ENCODE measurements around the gene ZNF575.

Gene ZNF575, protein sequence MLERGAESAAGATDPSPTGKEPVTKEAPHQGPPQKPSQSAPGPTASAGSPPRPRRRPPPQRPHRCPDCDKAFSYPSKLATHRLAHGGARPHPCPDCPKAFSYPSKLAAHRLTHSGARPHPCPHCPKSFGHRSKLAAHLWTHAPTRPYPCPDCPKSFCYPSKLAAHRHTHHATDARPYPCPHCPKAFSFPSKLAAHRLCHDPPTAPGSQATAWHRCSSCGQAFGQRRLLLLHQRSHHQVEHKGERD

DNA sequence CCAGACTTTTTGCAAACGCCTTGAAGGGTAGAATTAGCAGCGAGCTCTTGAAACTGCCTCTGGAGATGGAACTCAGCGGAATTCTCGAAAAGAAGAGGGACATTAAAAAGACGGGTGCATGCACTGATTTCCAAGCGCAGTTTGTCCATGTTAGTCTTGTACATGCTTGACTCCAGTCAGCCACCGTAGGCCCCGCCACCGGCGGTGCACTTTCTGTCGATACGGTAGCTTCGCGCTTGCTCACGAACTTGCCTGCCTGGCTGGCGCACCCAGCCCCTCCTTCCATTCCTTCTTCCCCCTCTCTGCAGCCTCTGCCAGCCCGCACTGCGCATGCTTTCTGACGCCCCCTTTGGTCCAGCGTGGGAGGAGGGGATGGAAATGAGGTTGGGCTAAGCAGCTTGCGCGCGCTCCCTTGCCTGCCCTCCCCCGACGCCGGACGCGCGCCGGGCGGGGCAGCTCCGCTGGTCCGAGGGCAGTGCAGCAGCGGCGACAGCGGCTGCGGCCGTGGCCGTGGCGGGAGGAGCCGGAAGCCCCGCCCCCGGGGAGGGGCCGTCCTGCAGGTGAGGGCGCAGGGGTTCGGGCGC, at the start of gene ZNF575:
TSS of gene ZNF575 (plus strand) at position 227 of the 584 bp plus-strand sequence. CDS start 1,235 bp downstream, outside the sequence.
- Mint-ChIP-seq H3K9me3 (no peaks in the 10 kb centered on the region), H3K4me1 (ENCODE audit: low read depth) (peaks cover 27% of the 10 kb centered on the region), H3K27ac (peak within 1 kb of the TSS; percentile 92), H3K36me3 (ENCODE audit: low read depth) (peaks cover 8% of the 10 kb centered on the region), H3K27me3 (no peaks in the 10 kb centered on the region), H3K4me3 (peak within 1 kb of the TSS; percentile 88)

DNA sequence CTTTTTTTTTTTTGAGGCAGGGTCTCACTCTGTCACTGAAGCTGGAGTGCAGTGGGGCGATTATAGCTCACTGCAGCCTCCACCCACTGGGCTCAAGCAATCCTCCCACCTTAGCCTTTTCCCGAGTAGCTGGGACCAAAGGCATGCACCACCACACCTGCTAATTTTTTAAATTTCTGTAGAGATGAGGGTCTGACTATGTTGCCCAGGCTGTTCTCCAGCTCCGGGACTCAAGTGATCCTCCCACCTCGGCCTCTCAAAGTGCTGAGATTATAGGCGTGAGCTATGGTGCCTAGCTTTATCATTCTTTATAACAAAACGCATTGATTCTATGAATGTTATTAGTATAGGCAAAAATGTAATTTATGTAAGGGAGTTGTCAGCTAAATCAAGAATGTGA, 49.7 kb upstream of the ZNF575 start:
- Mint-ChIP-seq H3K4me1 (ENCODE audit: low read depth) (no peaks in the 10 kb centered on the region), H3K27ac (no peak overlapping the region), H3K27me3 (no peaks in the 10 kb centered on the region), H3K9me3 (no peaks in the 10 kb centered on the region), H3K36me3 (ENCODE audit: low read depth) (peaks cover under 1% of the 10 kb centered on the region), H3K4me3 (no peak overlapping the region)

DNA sequence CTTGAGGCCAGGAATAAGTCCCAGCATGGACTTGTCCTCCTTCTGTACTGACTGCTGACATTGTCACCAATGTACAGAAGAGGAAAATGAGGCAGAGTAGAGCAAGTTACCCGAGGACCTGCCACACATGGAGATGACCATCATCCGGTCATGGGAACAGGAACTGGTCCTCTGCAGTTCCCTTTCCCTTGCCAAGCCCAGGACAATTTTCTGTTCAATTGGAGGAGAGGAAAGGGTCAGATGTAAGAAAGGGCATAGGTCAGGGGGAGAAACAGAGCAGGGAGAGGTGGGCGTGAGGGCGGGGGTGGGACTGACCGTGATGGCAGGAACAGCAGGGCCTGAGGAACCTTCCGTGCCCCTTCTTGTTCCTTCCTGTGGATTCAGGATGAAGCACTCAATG, 47.0 kb upstream of the ZNF575 start:
- no peak overlapping the region for H3K27ac Mint-ChIP-seq
- no peak overlapping the region for H3K4me3 Mint-ChIP-seq

DNA sequence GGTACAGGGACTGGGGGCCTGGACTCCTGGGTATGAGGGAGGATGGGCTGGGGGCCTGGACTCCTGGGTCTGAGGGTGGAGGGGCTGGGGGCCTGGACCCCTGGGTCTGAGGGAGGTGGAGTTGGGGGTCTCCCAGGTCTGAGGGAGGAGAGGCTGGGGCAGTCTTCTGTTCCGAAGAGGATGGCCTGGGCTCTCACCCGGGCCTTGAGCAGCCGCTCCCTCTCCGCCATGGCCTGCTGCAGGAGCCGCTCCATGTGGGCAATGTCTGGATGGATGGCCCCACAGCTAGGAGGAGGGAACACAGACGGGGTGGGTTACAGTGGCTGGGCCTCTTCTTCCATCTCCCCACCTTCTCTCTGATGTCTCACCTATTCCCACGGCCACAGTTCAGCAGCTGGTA, 46.6 kb upstream of the ZNF575 start:
- Mint-ChIP-seq H3K4me3 (no peak overlapping the region), H3K36me3 (ENCODE audit: low read depth) (no peaks in the 10 kb centered on the region), H3K27ac (no peak overlapping the region), H3K4me1 (ENCODE audit: low read depth) (peaks cover 12% of the 10 kb centered on the region), H3K27me3 (no peaks in the 10 kb centered on the region), H3K9me3 (no peaks in the 10 kb centered on the region)

More for the DNA sequence above, 47.0 kb upstream of the ZNF575 start:
- Mint-ChIP-seq H3K4me1 (ENCODE audit: low read depth) (peaks cover 12% of the 10 kb centered on the region), H3K9me3 (no peaks in the 10 kb centered on the region), H3K36me3 (ENCODE audit: low read depth) (no peaks in the 10 kb centered on the region), H3K27me3 (no peaks in the 10 kb centered on the region)

DNA sequence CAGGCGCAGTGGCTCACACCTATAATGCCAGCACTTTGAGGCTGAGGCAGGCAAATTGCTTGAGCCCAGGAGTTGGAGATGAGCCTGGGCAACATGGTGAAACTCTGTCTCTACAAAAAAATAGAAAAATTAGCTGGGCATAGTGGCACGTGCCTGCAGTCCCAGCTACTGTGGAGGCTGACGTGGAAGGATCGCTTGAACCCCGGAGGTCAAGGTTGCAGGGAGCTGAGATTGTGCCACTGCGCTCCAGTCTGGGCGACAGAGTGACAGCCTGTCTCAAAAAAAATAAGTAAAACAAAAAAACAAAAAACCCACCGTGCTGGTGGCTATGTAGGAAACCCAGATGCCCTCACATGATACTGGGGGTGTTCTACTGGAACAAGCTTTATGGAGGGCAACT, 44.8 kb upstream of the ZNF575 start:
- Mint-ChIP-seq H3K27ac (no peak overlapping the region), H3K4me1 (ENCODE audit: low read depth) (peaks cover 12% of the 10 kb centered on the region), H3K27me3 (no peaks in the 10 kb centered on the region), H3K9me3 (no peaks in the 10 kb centered on the region), H3K4me3 (no peak overlapping the region), H3K36me3 (ENCODE audit: low read depth) (no peaks in the 10 kb centered on the region)

DNA sequence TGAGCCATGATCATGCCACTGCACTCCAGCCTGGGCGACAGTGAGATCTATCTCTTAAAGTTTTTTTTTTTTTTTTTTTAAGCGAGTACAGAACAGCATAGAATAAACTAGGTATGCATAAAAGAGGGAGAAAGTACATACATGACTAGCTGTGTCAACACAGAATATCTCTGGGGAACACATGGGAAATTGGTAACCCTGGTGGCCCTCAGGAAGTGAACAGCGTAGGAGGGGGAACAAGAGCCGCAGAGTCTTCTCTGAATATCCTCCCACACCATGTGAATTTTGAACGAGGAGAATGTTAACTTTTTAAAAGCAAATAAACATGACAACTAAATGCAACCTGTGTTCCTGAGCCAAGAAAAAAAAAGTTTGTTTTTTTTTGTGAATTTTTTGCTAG, 43.7 kb upstream of the ZNF575 start:
- Mint-ChIP-seq H3K9me3 (no peaks in the 10 kb centered on the region), H3K4me3 (no peak overlapping the region), H3K27ac (no peak overlapping the region), H3K36me3 (ENCODE audit: low read depth) (no peaks in the 10 kb centered on the region), H3K4me1 (ENCODE audit: low read depth) (peaks cover 12% of the 10 kb centered on the region), H3K27me3 (no peaks in the 10 kb centered on the region)

DNA sequence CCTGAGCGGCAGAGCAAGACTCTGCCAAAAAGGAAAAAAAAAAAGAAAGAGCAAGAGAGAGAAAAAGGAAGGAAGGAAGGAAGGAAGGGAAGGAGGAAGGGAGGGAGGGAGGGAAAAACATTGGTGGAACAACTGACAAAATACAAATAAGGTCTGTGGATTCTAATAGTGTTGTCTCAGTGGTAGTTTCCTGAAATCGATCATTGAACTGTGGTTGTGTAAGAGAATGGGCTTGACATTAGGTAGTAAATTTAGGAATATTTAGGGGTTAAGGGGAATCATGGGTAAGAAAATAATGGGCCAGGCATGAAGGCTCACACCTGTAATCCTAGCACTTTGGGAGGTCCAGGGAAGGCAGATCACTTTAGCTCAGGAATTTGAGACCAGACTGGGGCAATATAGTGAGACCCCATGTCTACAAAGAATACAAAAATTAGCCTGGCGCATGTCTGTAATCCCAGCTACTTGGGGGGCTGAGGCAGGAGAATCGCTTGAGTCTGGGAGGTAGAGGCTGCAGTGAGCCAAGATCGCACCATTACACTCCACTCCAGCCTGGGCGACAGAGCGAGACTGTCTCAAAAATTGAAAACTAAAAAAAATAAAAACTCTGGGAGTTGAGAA, 42.9 kb upstream of the ZNF575 start:
- H3K4me3 Mint-ChIP-seq = no peak overlapping the region
- H3K36me3 Mint-ChIP-seq (ENCODE audit: low read depth) = no peaks in the 10 kb centered on the region
- H3K27me3 Mint-ChIP-seq = no peaks in the 10 kb centered on the region

DNA sequence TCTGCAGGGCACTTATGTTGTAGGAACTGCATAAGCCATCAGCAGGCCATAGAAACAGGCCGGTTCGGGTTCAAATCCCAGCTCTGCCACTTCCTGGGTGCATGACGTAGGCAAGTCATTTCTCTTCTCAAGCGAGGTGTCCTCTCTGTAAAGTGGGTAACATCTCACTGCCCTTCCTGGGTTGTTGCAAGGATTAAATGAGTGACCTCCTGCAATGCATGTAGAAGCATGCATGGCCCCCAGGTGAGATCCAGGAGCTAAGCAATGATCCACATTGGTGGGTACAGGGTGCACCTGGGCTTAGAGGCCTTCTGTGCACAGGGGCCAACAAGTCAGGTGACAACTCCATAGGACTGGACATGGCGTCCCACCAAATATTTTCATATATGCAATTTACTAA, 42.2 kb upstream of the ZNF575 start:
- Mint-ChIP-seq H3K27me3 (no peaks in the 10 kb centered on the region), H3K36me3 (ENCODE audit: low read depth) (peaks cover 3% of the 10 kb centered on the region), H3K4me1 (ENCODE audit: low read depth) (peaks cover 12% of the 10 kb centered on the region), H3K4me3 (no peak overlapping the region), H3K9me3 (no peaks in the 10 kb centered on the region), H3K27ac (no peak overlapping the region)

More for the DNA sequence above, 42.9 kb upstream of the ZNF575 start:
- no peak overlapping the region for H3K27ac Mint-ChIP-seq
- peaks cover 12% of the 10 kb centered on the region for H3K4me1 Mint-ChIP-seq (ENCODE audit: low read depth)
- no peaks in the 10 kb centered on the region for H3K9me3 Mint-ChIP-seq

DNA sequence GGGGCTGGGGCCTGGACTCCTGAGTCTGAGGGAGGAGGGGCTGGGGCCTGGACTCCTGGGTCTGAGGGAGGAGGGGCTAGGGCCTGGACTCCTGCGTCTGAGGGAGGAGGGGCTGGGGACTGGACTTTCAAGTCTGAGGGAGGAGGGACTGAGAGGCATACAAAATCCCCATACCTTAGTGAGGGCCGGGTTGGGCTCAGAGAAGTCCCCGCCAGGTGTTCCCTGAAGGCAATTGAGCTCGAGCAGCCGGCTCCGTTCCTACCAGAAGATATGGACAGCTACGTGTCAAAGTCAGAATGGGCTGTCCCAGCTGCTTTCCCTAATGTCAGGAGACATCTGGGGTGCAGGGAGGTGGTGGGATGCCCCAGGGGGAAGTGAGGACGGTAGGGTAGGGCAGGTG, 37.9 kb upstream of the ZNF575 start:
- Mint-ChIP-seq H3K36me3 (ENCODE audit: low read depth) (peaks cover 9% of the 10 kb centered on the region), H3K4me1 (ENCODE audit: low read depth) (peaks cover 1% of the 10 kb centered on the region), H3K27ac (no peak overlapping the region), H3K9me3 (no peaks in the 10 kb centered on the region), H3K27me3 (no peaks in the 10 kb centered on the region), H3K4me3 (no peak overlapping the region)

DNA sequence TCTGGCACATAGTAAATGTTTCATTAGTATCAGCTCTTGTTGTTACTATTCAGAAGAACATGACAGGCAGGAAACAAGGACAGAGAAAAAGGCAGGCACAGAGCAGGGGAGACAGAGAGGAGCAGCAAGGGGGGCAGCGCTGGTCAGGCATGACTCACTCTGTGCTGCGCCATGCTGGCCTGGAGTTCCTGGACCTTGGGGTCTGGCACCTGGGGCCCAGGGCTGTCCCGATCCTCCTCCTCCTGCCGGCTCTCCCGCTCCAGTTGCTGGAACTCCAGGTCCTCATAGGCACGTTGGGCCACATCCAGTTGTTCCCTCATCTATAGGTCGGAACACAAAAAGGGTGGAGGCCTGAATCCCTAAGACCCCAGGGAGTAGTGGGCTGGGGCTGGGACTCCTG, 36.0 kb upstream of the ZNF575 start:
- no peaks in the 10 kb centered on the region for H3K4me1 Mint-ChIP-seq (ENCODE audit: low read depth)
- H3K27ac Mint-ChIP-seq = no peak overlapping the region
- no peaks in the 10 kb centered on the region for H3K27me3 Mint-ChIP-seq
- H3K4me3 Mint-ChIP-seq = no peak overlapping the region
- H3K9me3 Mint-ChIP-seq = no peaks in the 10 kb centered on the region
- H3K36me3 Mint-ChIP-seq (ENCODE audit: low read depth) = peaks cover 14% of the 10 kb centered on the region

DNA sequence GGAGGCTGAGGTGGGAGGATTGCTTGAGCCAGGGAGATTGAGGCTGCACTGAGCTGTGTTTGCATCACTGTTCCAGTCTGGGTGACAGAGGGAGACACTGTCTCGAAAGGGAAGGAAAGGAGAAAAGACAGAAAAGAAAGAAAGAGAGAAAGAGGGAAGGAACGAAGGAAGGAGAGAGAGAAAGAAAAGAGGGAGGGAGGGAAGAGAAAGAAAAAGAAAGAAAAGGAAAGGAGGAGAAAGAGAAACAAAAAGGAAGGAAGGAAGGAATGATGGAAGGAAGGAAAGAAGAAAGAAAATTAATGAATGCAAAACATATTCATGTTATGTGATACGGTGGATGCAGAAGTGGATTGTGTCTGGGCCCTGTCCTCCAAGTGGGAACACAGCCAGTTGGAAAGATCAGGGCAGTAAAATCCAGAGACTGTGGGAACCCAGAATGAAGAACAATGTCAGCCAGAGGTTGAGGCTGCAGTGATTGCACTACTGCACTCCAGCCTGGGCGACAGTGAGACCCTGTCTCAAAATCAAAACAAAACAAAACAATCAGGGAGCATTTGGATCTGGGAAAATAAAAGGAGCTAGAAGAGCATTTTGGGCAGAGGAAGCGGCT, 34.6 kb upstream of the ZNF575 start:
- no peak overlapping the region for H3K4me3 Mint-ChIP-seq
- no peak overlapping the region for H3K27ac Mint-ChIP-seq
- peaks cover 14% of the 10 kb centered on the region for H3K36me3 Mint-ChIP-seq (ENCODE audit: low read depth)
- H3K9me3 Mint-ChIP-seq = no peaks in the 10 kb centered on the region
- peaks cover 14% of the 10 kb centered on the region for H3K4me1 Mint-ChIP-seq (ENCODE audit: low read depth)
- H3K27me3 Mint-ChIP-seq = no peaks in the 10 kb centered on the region

DNA sequence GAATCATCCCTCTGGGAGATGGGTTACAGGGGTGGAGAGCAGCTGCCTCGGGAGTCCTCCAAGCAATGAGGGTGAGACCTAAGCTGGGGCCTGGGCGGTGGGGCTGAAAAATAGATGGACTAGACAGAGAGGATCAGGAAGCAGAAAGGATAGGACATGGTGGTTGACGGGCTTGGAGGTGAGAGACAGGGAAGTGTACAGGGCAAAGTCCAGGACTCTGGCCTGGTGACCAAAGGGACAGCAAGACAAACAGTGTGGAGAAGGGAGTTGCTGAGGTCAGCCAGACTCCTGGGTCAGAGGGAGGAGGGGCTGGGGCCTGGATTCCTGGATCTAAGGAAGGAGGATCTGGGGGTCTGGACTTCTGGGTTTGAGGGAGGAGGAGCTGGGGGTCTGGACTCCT, 33.9 kb upstream of the ZNF575 start:
- Mint-ChIP-seq H3K9me3 (no peaks in the 10 kb centered on the region), H3K36me3 (ENCODE audit: low read depth) (peaks cover 14% of the 10 kb centered on the region), H3K27me3 (no peaks in the 10 kb centered on the region), H3K27ac (peak overlapping the region; percentile 28), H3K4me1 (ENCODE audit: low read depth) (peaks cover 21% of the 10 kb centered on the region), H3K4me3 (no peak overlapping the region)

DNA sequence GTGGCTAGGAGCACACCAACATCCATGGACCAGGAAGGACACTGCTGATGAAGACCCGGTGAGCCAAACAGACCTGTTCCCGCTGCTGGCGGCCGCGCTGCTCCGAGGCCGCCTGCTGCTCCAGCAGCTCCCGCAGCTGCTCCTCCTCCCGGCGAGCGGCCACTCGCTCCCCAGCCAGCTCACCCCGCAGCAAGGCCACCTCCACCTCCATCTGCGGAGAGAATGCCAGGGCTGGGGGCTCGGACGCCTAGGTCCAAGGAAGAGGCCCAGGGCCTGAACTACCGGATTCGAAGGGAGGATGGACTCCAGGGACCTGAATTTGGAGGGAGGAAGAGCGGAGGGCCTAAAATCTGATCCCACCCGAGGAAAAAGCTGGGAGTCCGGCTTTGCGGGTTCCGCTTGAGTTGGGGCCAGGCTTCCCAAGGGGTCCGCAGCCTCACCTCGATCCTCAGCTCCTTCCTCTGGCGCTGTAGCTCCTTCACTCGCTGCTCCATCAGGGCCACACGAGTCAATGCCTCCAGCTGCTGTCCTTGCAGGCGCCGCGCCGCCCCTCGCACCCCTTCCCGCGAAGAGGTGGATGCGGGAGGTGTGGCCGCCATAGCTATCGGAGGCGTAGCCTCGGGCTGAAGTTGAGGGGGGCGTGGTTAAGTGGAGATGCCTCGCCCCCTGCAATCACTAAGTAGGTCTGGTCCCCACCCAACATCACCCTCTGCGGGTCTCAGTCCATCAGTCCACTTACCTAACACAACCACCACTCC, 31.1 kb upstream of the ZNF575 start:
- H3K36me3 Mint-ChIP-seq (ENCODE audit: low read depth) = peaks cover 6% of the 10 kb centered on the region
- H3K4me3 Mint-ChIP-seq = no peak overlapping the region

DNA sequence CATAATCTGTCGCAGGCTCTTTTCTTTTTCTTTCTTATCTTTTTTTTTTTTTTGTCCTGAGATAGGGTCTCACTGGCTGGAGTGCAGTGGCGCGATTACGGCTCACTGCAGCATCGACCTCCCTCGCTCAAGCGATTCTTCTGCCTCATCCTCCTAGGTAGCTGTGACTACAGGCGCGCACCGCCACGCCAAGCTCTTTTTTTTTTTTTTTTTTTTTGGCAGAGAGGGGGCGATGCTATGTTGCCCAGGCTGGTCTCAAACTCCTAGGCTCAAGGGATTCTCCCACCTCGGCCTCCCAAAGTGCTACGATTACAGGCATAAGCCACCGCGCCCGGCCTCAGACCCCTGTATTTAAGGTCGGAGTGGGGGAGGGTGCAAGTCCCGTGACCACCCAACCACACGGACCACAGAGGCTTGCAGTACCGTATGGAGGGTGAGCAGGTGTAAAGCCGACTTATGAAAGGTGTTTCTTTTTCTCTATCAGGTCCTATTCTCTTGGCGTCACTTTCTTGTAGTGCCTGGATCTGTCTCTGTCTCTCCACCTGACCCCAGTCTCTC, 30.5 kb upstream of the ZNF575 start:
- Mint-ChIP-seq H3K4me1 (ENCODE audit: low read depth) (peaks cover 30% of the 10 kb centered on the region), H3K36me3 (ENCODE audit: low read depth) (peaks cover 4% of the 10 kb centered on the region), H3K9me3 (no peaks in the 10 kb centered on the region), H3K4me3 (peak overlapping the region; percentile 90), H3K27me3 (no peaks in the 10 kb centered on the region), H3K27ac (no peak overlapping the region)

More for the DNA sequence above, 31.1 kb upstream of the ZNF575 start:
- Mint-ChIP-seq H3K27me3 (no peaks in the 10 kb centered on the region), H3K9me3 (no peaks in the 10 kb centered on the region), H3K27ac (no peak overlapping the region), H3K4me1 (ENCODE audit: low read depth) (peaks cover 30% of the 10 kb centered on the region)

All from stimulated activated naive CD8-positive, alpha-beta T cell treated with anti-CD3 and anti-CD28 coated beads, Interleukin-15, Interleukin-2, amounts not matched to agents 100 ng/mL and 50 ng/mL, for 24 hours (primary cell).